Adrenal gland (tissue), 5 donors: ENCODE results near the gene ATP1B3.

ENCODE experiments used
- CTCF ChIP-seq, 6 experiments: fragments of 450-650 bp in 4 of 6; fragments of 200-600 bp in 2 of 6; sonication (generic) in 1 of 6; IDR thresholded peaks; 1 replicate in 5 of 6; 2 replicates in 1 of 6; pipeline versions ENCODE4 v1.5.1 to v1.8.0; 2016 to 2021; ENCODE audit warnings: antibody characterized with exemption in 6 of 6, mild to moderate bottlenecking in 2 of 6, moderate library complexity in 1 of 6
- POLR2A ChIP-seq, 2 donors: fragments of 450-650 bp; IDR thresholded peaks; one replicate each; pipeline ENCODE4 v1.6.1; 2017; ENCODE audit warnings: antibody characterized with exemption in 2 of 2, mild to moderate bottlenecking in 2 of 2, moderate library complexity in 1 of 2
- donor health status: DM: no; HTN: no; CAD: no.

- TF ChIP-seq POLR2A (IDR thresholded peaks at IDR 0.05) (no peak), CTCF (IDR thresholded peaks at IDR 0.05) (no peak)
Observed at GRCh38 chr3:141860086-141860669, 16.3 kb upstream of the ATP1B3 start.
